ENCODE measurements around the gene RHOXF2B.
"Not testable (repeated sequence)": the region's sequence is repeated elsewhere in the genome, so short reads cannot be mapped to it uniquely, and the experiment has no call there.

RHOXF2B gene

GRCh38 chrX:120077590-120077989 lies at the start of gene RHOXF2B:
RHOXF2B (minus strand) TSS chrX:120077690; CDS start chrX:120077552, 138 bp downstream.
- not testable (repeated sequence) for DNase-seq (ENCODE audit: low read depth)

GRCh38 chrX:120125444-120125843 lies 48.0 kb upstream of the RHOXF2B start:
- no peak for DNase-seq (ENCODE audit: low read depth)

DNA sequence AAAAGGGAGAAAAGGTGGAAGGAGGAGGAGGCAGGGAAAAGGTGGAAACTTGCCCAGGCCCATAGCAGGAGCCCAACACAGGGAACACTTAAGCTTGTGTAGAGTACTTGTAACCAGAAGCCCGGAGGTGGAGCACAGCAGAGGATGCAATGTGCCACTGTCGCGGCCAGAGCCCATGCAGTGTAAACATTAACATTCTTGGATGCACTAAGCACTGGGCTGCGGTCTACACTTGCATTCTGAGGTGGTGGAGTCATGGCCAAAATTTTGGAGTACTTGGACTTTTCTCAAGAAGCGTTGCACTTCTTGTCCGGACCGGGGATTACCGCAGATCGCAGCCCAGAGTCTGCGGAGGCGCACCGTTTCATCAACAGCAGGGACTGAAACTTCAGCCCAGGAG lies 42.7 kb upstream of the RHOXF2B start:
- DNase-seq (ENCODE audit: low read depth) = no peak

DNA sequence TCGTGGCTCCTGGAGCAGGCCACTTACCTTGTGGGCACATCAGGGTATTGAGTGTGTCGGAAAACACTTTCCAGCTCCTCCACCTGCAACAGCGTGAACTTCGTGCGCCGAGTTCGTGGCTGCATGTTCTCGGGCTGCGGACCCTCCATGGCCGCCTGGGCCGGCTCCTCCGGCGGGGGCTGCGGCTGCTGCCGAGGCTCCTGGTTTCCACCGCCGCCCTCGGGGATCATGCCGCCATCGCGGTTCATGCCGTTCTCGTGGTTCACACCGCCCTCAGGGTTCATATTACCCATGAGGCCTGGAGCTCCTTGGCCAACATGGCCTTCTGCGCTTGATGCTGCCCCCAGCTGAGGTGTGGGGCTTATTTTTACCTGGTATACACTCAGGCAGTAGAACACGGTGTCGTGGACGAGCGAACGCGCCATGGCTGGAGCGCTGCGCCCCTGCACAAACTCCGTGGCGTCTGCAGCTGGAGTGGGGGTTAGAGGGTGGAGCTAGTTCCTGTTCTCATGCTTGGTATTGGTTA lies 38.0 kb upstream of the RHOXF2B start, which contains the start of gene RHOXF1:
RHOXF1 (minus strand) TSS at position 476 of the 526 bp plus-strand sequence; CDS start at position 425, 51 bp downstream.
- no peak for DNase-seq (ENCODE audit: low read depth)

GRCh38 chrX:120111611-120112010 lies 34.1 kb upstream of the RHOXF2B start:
- no peak for DNase-seq (ENCODE audit: low read depth)

DNA sequence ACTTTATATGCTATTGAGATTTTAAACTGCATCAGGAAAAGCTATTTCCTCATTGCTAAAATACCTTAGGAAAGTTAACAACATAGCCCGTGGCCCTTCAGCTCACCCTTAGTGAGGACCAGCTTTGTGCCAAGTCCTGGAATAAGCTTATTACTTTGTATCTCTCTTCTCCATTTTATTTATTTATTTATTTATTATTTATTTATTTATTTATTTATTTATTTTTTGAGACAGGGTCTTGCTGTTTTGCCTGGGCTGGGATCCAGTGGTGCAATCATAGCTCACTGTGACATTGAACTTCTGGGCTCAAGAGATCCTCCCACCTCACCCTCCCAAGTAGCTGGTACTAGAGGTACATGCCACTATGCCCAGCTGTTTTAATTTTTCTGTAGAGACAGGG lies 31.9 kb upstream of the RHOXF2B start:
- DNase-seq (ENCODE audit: low read depth) = no peak

DNA sequence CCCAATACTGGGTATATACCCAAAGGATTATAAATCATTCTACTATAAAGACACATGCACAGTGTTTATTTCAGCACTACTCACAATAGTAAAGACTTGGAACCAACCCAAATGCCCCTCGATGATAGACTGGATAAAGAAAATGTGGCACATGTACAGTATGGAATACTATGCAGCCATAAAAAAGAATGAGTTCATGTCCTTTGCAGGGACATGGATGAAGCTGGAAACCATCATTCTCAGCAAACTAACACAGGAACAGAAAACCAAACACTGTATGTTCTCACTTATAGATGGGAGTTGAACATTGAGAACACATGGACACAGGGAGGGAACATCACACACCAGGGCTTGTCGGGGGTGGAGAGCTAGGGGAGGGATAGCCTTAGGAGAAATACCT lies 27.2 kb upstream of the RHOXF2B start:
- not testable (repeated sequence) for DNase-seq (ENCODE audit: low read depth)

DNA sequence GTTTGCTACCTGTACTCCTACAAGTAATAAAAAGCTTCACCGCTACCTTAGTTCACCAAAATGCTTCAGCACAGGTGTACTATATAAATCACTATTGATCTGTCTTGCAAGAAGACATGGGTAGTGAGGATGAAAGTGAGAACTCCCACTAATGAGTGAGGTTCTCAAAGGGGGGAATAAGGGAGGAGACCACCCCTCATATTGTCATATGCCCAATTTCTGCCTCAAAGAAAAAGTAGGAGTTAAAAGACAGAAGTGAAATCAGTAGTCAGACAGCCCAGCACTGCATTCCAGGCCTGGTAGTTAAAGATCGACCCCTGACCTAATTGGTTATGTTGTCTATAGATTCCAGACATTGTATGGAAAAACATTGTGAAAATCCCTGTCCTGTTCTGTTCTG lies 23.6 kb upstream of the RHOXF2B start:
- DNase-seq (ENCODE audit: low read depth) = not testable (repeated sequence)

DNA sequence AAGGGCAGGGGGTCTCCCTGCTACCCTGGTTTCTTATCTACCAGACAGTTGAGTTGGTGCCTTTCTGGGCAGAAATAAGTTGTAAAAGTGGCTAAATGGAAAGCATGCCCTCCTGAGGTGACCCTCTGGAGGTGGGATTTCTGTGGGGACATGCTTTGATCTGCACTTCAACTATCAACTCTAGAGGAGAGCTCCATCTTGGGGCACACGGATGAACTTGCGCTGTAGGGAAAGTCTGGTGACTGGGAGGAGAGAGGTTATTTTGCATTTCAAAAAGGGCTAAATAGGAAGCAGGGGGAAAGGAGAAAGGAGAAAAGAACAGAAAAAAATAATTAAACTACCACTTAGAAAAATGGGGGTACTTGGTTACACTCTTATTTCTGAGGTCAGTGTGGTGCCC lies 12.7 kb upstream of the RHOXF2B start:
- DNase-seq (ENCODE audit: low read depth) = no peak

DNA sequence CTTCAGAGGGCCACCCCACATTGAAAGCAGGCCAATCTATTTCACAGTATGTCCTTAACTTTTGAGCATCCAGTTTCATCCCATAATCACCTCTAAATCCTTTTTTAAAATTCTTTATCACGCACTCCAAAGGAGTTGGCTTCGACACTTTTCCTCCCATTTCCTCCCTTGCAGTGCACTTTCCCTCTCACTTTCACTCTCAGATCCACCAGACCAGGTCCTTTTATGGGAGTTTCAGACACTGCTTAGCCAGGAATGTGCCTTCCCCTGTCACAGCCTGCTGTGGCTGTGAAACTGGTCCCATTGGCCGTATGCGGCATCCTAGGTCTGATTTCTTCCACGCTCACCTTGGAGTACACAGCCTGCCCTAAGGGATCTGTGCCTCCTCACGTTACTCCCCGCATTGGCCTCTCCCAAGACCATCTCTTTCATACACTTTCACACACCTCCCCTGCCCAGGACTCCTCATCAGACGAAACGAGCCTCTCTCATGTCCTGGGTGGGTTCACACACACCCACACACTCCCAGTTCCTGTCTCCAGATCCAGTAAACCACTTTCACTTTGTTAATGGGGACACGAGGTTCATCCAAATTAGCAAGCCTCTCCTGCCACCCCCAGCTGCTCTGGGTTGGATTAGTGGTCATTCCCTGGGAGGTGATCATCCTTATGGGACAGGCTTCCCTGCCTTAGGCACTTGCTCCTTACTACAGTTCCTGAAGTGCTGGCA lies 10.0 kb upstream of the RHOXF2B start:
- DNase-seq (ENCODE audit: low read depth) = no peak

DNA sequence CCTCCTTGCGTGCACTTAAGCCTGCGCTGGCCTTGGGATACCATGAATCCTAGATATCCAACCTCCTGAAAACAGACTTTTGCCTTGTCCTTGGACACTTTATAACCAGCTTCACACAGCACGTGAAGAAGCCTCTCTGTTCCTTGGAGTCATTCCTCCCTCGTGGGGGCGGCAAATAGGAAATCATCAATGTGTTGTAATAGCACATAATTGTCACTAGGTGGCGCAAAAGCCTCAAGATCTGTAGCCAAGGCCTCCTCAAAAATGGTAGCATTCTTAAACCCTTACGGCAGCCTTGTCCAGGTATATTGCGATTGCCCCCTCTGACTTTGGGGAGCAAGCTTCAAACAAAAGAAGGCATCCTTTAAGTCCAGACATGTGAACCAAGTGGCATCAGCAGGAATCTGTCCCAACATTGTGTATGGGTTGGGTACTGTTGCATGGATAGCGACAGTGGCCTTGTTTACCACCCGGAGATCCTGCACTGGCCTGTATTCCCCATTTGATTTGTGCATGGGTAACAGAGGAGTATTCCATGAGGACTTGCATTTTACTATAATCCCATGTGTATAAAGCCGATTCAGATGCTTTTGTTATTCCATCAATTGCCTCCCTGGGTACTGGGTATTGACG lies 8.2 kb upstream of the RHOXF2B start:
- not testable (repeated sequence) for DNase-seq (ENCODE audit: low read depth)

DNA sequence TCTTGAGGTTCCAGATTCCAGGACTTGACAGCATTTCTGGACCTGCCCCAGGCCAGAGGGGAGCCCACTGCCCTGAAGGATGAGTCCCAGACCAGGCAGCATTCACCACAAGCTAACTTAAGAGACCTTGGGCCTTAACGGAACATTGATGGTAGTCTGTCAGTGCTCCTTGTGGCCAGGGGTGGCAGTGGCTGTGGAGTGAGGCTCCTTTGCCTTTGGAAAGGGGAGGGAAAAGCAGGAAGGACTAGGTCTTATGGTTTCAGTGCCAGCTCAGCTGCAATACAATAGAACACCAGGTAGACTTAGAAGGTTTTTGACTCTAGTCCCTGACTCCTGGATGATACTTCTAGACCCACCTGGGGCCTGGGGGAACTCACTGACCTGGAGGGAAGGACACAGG lies 11.3 kb downstream of the RHOXF2B start:
- DNase-seq (ENCODE audit: low read depth) = not testable (repeated sequence)

GRCh38 chrX:120042712-120043111 lies 34.8 kb downstream of the RHOXF2B start:
- not testable (repeated sequence) for DNase-seq (ENCODE audit: low read depth)

- not testable (repeated sequence) for DNase-seq (ENCODE audit: low read depth)
Measured at GRCh38 chrX:120042247-120042646, 35.2 kb downstream of the RHOXF2B start.

GRCh38 chrX:120040176-120040575 lies 37.3 kb downstream of the RHOXF2B start:
- not testable (repeated sequence) for DNase-seq (ENCODE audit: low read depth)

- DNase-seq (ENCODE audit: low read depth) = not testable (repeated sequence)
Measured at GRCh38 chrX:120039087-120039733, 38.3 kb downstream of the RHOXF2B start.

- no peak for DNase-seq (ENCODE audit: low read depth)
Measured at GRCh38 chrX:120036704-120037103, 40.8 kb downstream of the RHOXF2B start.

DNA sequence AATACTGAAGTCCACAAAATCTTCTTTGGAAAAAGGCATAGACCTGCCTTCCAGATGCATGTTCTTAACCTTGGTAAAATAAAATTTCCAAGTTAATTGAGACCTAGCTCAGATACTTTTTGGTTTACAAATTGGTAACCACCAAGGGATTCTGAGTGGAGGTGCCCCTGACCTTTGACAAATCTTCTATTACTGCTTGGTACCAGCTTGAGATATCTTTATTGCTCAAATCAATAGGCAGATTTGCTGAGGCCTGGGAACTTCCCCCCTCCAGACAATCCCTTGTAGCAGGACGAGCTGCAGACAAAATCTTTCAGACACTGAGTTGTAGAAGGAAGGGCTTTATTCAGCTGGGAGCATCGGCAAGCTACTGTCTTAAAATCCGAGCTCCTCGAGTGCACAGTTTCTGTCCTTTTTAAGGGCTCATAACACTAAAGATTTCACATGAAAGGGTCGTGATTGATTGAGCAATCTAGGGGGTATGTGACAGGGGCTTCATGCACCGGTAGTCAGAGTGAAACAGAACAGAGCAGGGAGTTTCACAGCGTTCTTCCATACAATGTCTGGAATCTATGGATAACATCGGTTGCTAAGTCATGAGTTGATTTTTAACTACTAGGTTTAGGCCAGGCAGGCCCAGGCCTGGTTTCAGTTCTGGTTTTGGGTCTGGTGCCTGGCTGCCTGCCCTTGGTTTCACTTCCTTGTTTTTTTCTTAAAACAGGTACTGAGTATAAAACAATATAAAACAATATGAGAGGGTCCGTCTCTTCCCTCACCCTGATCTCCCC lies 41.8 kb downstream of the RHOXF2B start:
- not testable (repeated sequence) for DNase-seq (ENCODE audit: low read depth)

GRCh38 chrX:120029354-120029753 lies 48.1 kb downstream of the RHOXF2B start:
- DNase-seq (ENCODE audit: low read depth) = no peak

DNA sequence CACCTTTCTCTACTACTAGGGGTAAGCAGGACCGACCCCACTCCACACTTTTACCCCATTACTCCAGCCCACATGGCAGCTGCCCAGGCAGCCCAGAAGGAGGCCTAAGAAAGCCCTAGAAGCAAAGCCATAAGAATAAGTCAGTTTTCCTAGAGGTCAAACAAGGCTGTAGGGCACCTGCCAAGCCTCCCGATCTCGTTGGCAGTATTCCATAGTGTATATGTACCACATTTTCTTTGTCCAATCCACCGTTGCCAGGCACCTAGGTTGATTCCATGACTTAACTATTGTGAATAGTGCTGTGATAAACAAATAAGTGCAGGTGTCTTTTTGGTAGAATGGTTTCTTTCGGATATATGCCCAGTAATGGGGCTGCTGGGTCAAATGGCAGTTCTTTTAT lies 54.2 kb downstream of the RHOXF2B start:
- no peak for DNase-seq (ENCODE audit: low read depth)

GRCh38 chrX:120022763-120023162 lies 54.7 kb downstream of the RHOXF2B start:
- DNase-seq (ENCODE audit: low read depth) = no peak

Measured in activated T-helper 1 cell treated with Interleukin-2 at 50 U/mL for 16 hours (primary cell).